Measurements from ENCODE around the gene SMC3.

GRCh38 chr10:110562348-110562747 is 5.1 kb upstream of the SMC3 start:
- TF ChIP-seq CTCF (conservative IDR thresholded peaks at IDR 0.05; ENCODE audit: low read length) (no peak), EZH2phosphoT487 (IDR thresholded peaks at IDR 0.05; ENCODE audit: borderline replicate concordance, low read depth, low read length) (no peak)

Measured in OCI-LY7 (cell line).